HCT116 (cell line): ENCODE data around the gene ZCWPW1. TPM values are rescaled to one million over a fixed set of nuclear protein-coding genes. Genes with fewer than 3 reads are reported as not detected.

Source experiments
- ATAC-seq: fragments of 200-7000 bp; cut with Tn5 transposase; 2 replicates; pipeline ENCODE4 v1.9.1; 2020; ENCODE audit warnings: mild to moderate bottlenecking, moderate library complexity
- BruUV-seq: library from RNA; stranded (reverse); fragments of 400-500 nt; replicated peaks from 2 replicates; lab custom pipeline; 2021; lab: Mats Ljungman, UMichigan
- CTCF ChIA-PET: fragments of 300-600 bp; sonication (Branson Sonifier 250); formaldehyde crosslinking; loops from one replicate; lab custom pipeline; 2021; ENCODE audit warnings: antibody characterized with exemption; lab: Charles Lee
- POLR2A ChIA-PET: fragments of 300-600, 350-600 bp; sonication (Branson Sonifier 250); formaldehyde crosslinking; loops from one replicate; lab custom pipeline; 2021; ENCODE audit warnings: antibody characterized with exemption; lab: Charles Lee
- RAD21 ChIA-PET, 2 experiments: fragments of 300-600 bp; sonication (Branson Sonifier 250); formaldehyde crosslinking; loops; one replicate each; lab custom pipeline; 2023; ENCODE audit warnings: low total read pairs in 2 of 2; ENCODE audit not compliant: uncharacterized antibody in 2 of 2, unreplicated experiment in 2 of 2, low non-redundant PET in 1 of 2; lab: Charles Lee
- DNase-seq: peaks from one replicate; pipeline ENCODE4 v3.0.0-alpha.2; 2010; ENCODE audit warnings: low read depth, low spot score
- H2AFZ ChIP-seq: fragments of 200-600 bp; shearing (Covaris generic), sonication (generic); 2 replicates; pipeline ENCODE4 v1.6.1; 2017; ENCODE audit warnings: low read depth, mixed run types, mixed read lengths, antibody characterized with exemption, low read length; ENCODE audit not compliant: poor library complexity, severe bottlenecking
- H3K27ac ChIP-seq: 2 replicates; pipeline ENCODE4 v1.5.1; 2012; ENCODE audit warnings: low read depth, low read length
- H3K27me3 ChIP-seq: fragments of 200-600 bp; sonication (generic); 2 replicates; pipeline ENCODE4 v1.6.1; 2016; ENCODE audit warnings: mixed run types, low read length, mixed read lengths; ENCODE audit not compliant: insufficient read depth
- H3K36me3 ChIP-seq, 2 experiments: fragments of 200-500 bp in 1 of 2; fragments of 200-600 bp in 1 of 2; sonication (Bioruptor generic) in 1 of 2; sonication (generic) in 1 of 2; 2 replicates each; pipeline versions ENCODE4 v1.5.1 to v1.6.1; 2014 to 2016; ENCODE audit warnings: low read length in 2 of 2, inconsistent platforms in 1 of 2, mixed read lengths in 1 of 2, mixed run types in 1 of 2; ENCODE audit not compliant: insufficient read depth in 2 of 2, control insufficient read depth in 1 of 2
- H3K4me1 ChIP-seq, 2 experiments: fragments of 200-600 bp in 1 of 2; sonication (generic) in 1 of 2; 2 replicates each; pipeline versions ENCODE4 v1.5.1 to v1.6.1; 2012 to 2017; ENCODE audit warnings: low read length in 2 of 2, inconsistent platforms in 1 of 2, mild to moderate bottlenecking in 1 of 2, mixed read lengths in 1 of 2, mixed run types in 1 of 2, moderate library complexity in 1 of 2; ENCODE audit not compliant: insufficient read depth in 2 of 2, control insufficient read depth in 1 of 2
- H3K4me2 ChIP-seq: fragments of 200-600 bp; sonication (generic); 2 replicates; pipeline ENCODE4 v1.6.1; 2017; ENCODE audit warnings: mixed run types, low read length, mixed read lengths
- H3K4me3 ChIP-seq, 2 experiments: fragments of 200-600 bp in 1 of 2; sonication (generic) in 1 of 2; replicated peaks in 1 of 2; 2 replicates each; pipeline ENCODE4 v1.5.1; 2011 to 2016; ENCODE audit warnings: low read length in 2 of 2, control low read depth in 1 of 2, low read depth in 1 of 2, mild to moderate bottlenecking in 1 of 2, mixed read lengths in 1 of 2, mixed run types in 1 of 2
- H3K79me2 ChIP-seq: fragments of 200-600 bp; sonication (generic); 2 replicates; pipeline ENCODE4 v1.6.1; 2017; ENCODE audit warnings: mild to moderate bottlenecking, mixed run types, low read length, moderate library complexity, mixed read lengths; ENCODE audit not compliant: insufficient read depth
- H3K9ac ChIP-seq: fragments of 200-600 bp; sonication (generic); 2 replicates; pipeline ENCODE4 v1.6.1; 2016; ENCODE audit warnings: low read length, mixed read lengths
- H3K9me2 ChIP-seq: fragments of 200-600 bp; sonication (generic), shearing (Covaris generic); 2 replicates; pipeline ENCODE4 v1.6.1; 2017; ENCODE audit warnings: mixed run types, mild to moderate bottlenecking, moderate library complexity; ENCODE audit not compliant: insufficient read depth
- H3K9me3 ChIP-seq, 2 experiments: fragments of 200-500 bp in 1 of 2; fragments of 200-600 bp in 1 of 2; sonication (Bioruptor generic) in 1 of 2; sonication (generic) in 1 of 2; 2 replicates each; pipeline ENCODE4 v1.6.1; 2014 to 2017; ENCODE audit warnings: low read length in 2 of 2, mixed read lengths in 2 of 2, inconsistent platforms in 1 of 2, low read depth in 1 of 2, mild to moderate bottlenecking in 1 of 2, mixed run types in 1 of 2, moderate library complexity in 1 of 2; ENCODE audit not compliant: control insufficient read depth in 1 of 2, insufficient read depth in 1 of 2
- H4K20me1 ChIP-seq: fragments of 200-600 bp; sonication (generic), shearing (Covaris generic); 2 replicates; pipeline ENCODE4 v1.6.1; 2017; ENCODE audit warnings: mixed run types, mild to moderate bottlenecking, moderate library complexity; ENCODE audit not compliant: insufficient read depth
- ATF3 ChIP-seq: IDR thresholded peaks from 2 replicates; pipeline ENCODE4 v1.6.1; 2012
- CTCF ChIP-seq, 3 experiments: fragments of 200-600 bp in 1 of 3; sonication (generic) in 1 of 3; IDR thresholded peaks in 2 of 3; conservative IDR thresholded peaks in 1 of 3; 2 replicates each; pipeline ENCODE4 v1.5.1; 2012 to 2017; ENCODE audit warnings: low read depth in 2 of 3, low read length in 2 of 3, antibody characterized with exemption in 1 of 3, borderline replicate concordance in 1 of 3, control low read depth in 1 of 3, mild to moderate bottlenecking in 1 of 3, mixed read lengths in 1 of 3, mixed run types in 1 of 3, moderate library complexity in 1 of 3; ENCODE audit not compliant: insufficient read depth in 1 of 3
- EGR1 ChIP-seq: IDR thresholded peaks from 2 replicates; pipeline ENCODE4 v1.6.1; 2012; ENCODE audit warnings: low read depth
- FOSL1 ChIP-seq: IDR thresholded peaks from 2 replicates; pipeline ENCODE4 v1.6.1; 2012; ENCODE audit warnings: low read depth
- JUND ChIP-seq: IDR thresholded peaks from 2 replicates; pipeline ENCODE4 v1.6.1; 2012
- MAX ChIP-seq: IDR thresholded peaks from 2 replicates; pipeline ENCODE4 v1.6.1; 2012
- POLR2AphosphoS5 ChIP-seq: IDR thresholded peaks from 2 replicates; pipeline ENCODE4 v1.6.1; 2011; ENCODE audit warnings: mild to moderate bottlenecking, low read depth, low read length, moderate library complexity
- SIN3A ChIP-seq: IDR thresholded peaks from 2 replicates; pipeline ENCODE4 v1.6.1; 2012; ENCODE audit warnings: low read depth
- SP1 ChIP-seq: IDR thresholded peaks from 2 replicates; pipeline ENCODE4 v1.6.1; 2012; ENCODE audit warnings: low read depth
- SRF ChIP-seq: IDR thresholded peaks from 2 replicates; pipeline ENCODE4 v1.6.1; 2012; ENCODE audit warnings: low read depth
- YY1 ChIP-seq: IDR thresholded peaks from 2 replicates; pipeline ENCODE4 v1.6.1; 2011; ENCODE audit warnings: low read length, low read depth, moderate library complexity, mild to moderate bottlenecking; ENCODE audit not compliant: insufficient replicate concordance; ENCODE audit errors: extremely low read depth
- intact Hi-C: fragments of 100-400 bp; cut with micrococcal nuclease; formaldehyde crosslinking; loops from 2 replicates; pipeline ENCODE4 v1.10.0; 2022
- total RNA-seq: library from RNA; stranded (reverse); gene quantifications from one replicate; pipeline ENCODE4 v1.2.1, GENCODE V29; 2021; ENCODE audit not compliant: unreplicated experiment

The ZCWPW1 gene
- total RNA-seq, 1 experiment from 2014 or later, result 1.5 TPM

- TF ChIP-seq CTCF (IDR thresholded peaks at IDR 0.05 in 2 of 3, conservative IDR thresholded peaks at IDR 0.05 in 1 of 3; ENCODE audit: borderline replicate concordance in 1 of 3, insufficient read depth in 1 of 3, low read depth in 2 of 3, low read length in 2 of 3), result no peak
- TF ChIP-seq ATF3, result no peak
These were observed 2.0 kb downstream of the ZCWPW1 start (continued) for GRCh38 chr7:100426516-100426915.

GRCh38 chr7:100425347-100425746 lies 3.2 kb downstream of the ZCWPW1 start:
- H3K27me3 ChIP-seq, result no peaks in the 10 kb centered on the region
- no peak for DNase-seq
- CTCF ChIA-PET, result no interaction called here

More at GRCh38 chr7:100425347-100425746, 3.2 kb downstream of the ZCWPW1 start:
- Histone ChIP-seq H3K36me3 (no peaks in the 10 kb centered on the region), H2AFZ (no peak overlapping the region), H3K4me1 (peaks cover 0 to 22% of the 10 kb centered on the region in 2 experiments; a peak in 2 of 4 replicates), H3K4me2 (no peak overlapping the region), H4K20me1 (no peaks in the 10 kb centered on the region), H3K9me3 (no peaks in the 10 kb centered on the region), H3K9me2 (no peaks in the 10 kb centered on the region), H3K27ac (no peak overlapping the region), H3K4me3 (no peak overlapping the region), H3K79me2 (peaks cover 8% of the 10 kb centered on the region), H3K9ac (no peak overlapping the region)
- BruUV-seq, result no TSS peak
- ATAC-seq, result no peak
- RAD21 ChIA-PET, result no interaction called here
- TF ChIP-seq SRF, result no peak
- TF ChIP-seq POLR2AphosphoS5, result no peak
- no peak for TF ChIP-seq EGR1
- TF ChIP-seq MAX, result no peak
- TF ChIP-seq YY1, result no peak
- TF ChIP-seq CTCF (IDR thresholded peaks at IDR 0.05 in 2 of 3, conservative IDR thresholded peaks at IDR 0.05 in 1 of 3; ENCODE audit: borderline replicate concordance in 1 of 3, insufficient read depth in 1 of 3, low read depth in 2 of 3, low read length in 2 of 3), result no peak
- TF ChIP-seq SP1, result no peak
- TF ChIP-seq ATF3, result no peak
- no peak for TF ChIP-seq SIN3A
- no peak for TF ChIP-seq FOSL1
- no peak for TF ChIP-seq JUND
- POLR2A ChIA-PET, result no interaction called here
- intact Hi-C loops, result no loop called here
